Measurements from ENCODE around the gene FAM76B.

- TF ChIP-seq EZH2 (IDR thresholded peaks at IDR 0.05; ENCODE audit: borderline replicate concordance, low read depth, low read length, poor library complexity, severe bottlenecking) (no peak), CTCF (conservative IDR thresholded peaks at IDR 0.05; ENCODE audit: low read depth, low read length) (no peak)
Observed at GRCh38 chr11:95780544-95780943, 9.0 kb downstream of the FAM76B start.

Measured in A673 (cell line).